ENCODE data around the gene CBX3. TPM values are rescaled to one million over a fixed set of nuclear protein-coding genes. Genes with fewer than 3 reads are reported as not detected.

CBX3 gene
- total RNA-seq, 2 experiments from 2014 or later, result 252 to 364 TPM

DNA sequence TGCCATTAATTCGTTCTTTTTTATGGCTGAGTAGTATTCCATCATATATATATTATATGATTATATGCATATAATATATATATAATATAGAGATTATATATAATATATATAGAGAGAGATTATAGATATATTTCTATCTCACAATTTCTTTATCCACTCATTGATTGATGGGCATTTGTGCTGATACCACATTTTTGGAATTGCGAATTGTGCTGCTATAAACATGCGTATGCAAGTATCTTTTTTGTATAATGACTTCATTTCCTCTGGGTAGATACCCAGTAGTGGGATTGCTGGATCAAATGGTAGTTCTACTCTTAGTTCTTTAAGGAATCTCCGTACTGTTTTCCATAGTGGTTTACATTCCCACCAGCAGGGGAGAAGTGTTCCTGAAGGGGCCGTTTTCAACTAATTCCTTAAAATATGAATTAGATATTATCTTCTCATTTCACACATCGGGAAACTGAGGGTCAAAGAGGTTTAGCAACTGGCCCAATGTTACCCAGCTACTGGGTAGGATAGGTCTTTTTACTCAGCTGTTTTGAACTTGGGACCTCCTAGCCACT is 33.0 kb upstream of the CBX3 start:
- H3K4me2 ChIP-seq (ENCODE audit: low read length), result no peak overlapping the region
- no peak overlapping the region for H3K27ac ChIP-seq (ENCODE audit: low read depth, low read length, poor library complexity, severe bottlenecking)
- ChIA-PET CTCF (ENCODE audit: unreplicated experiment) (no interaction called here), POLR2A (no interaction called here)
- no peak overlapping the region for H2AFZ ChIP-seq (ENCODE audit: low read length)
- BruUV-seq (replicated peaks), result no TSS peak
- H3K9me3 ChIP-seq (ENCODE audit: low read length), result no peaks in the 10 kb centered on the region
- peaks cover 9% of the 10 kb centered on the region; the same call in 1 of the 2 replicates for H3K79me2 ChIP-seq (ENCODE audit: insufficient read depth, low read depth, low read length)
- H3K4me3 ChIP-seq (ENCODE audit: low read depth, low read length, poor library complexity, severe bottlenecking), result no peak overlapping the region
- no peaks in the 10 kb centered on the region for H3K9me2 ChIP-seq (ENCODE audit: insufficient read depth, low read length)
- H3K36me3 ChIP-seq (ENCODE audit: insufficient read depth, low read length), result peaks cover 25% of the 10 kb centered on the region
- DNase-seq (ENCODE audit: low spot score), result no peak
- intact Hi-C loops (cut with micrococcal nuclease; ENCODE audit: unreplicated experiment), result no loop called here
- TF ChIP-seq CTCF (conservative IDR thresholded peaks at IDR 0.05; ENCODE audit: low read length), result no peak
- TF ChIP-seq EZH2phosphoT487 (IDR thresholded peaks at IDR 0.05; ENCODE audit: borderline replicate concordance, low read depth, low read length), result no peak
- no peaks in the 10 kb centered on the region for H4K20me1 ChIP-seq (ENCODE audit: insufficient read depth, low read length)
- peaks cover 13% of the 10 kb centered on the region for H3K4me1 ChIP-seq (ENCODE audit: insufficient read depth, low read length, poor library complexity, severe bottlenecking)

DNA sequence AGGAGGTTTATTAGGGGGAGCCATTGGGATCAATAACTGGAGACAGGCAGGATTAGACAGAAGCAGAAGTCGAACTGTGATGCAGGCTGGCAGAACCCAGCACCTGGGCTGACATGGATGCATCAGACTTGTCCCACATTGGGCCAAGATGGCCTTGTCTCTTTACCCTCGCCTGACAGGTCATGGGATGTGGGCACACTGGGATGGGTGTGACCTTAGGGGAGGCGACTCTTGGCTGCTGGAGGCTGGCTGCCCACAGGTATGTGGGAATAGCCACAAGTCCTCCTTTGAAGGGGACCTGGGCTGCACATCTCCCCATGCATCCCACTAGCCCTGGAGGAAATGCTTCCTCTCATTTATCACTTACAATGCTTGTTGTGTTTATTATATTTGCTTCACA is 32.3 kb upstream of the CBX3 start:
- no TSS peak for BruUV-seq (replicated peaks)
- Histone ChIP-seq H3K27ac (ENCODE audit: low read depth, low read length, poor library complexity, severe bottlenecking) (no peak overlapping the region), H3K9me3 (ENCODE audit: low read length) (no peaks in the 10 kb centered on the region), H3K4me1 (ENCODE audit: insufficient read depth, low read length, poor library complexity, severe bottlenecking) (peaks cover 13% of the 10 kb centered on the region), H3K4me2 (ENCODE audit: low read length) (no peak overlapping the region), H3K79me2 (ENCODE audit: insufficient read depth, low read depth, low read length) (peaks cover 9% of the 10 kb centered on the region; the same call in 1 of the 2 replicates), H3K36me3 (ENCODE audit: insufficient read depth, low read length) (peaks cover 25% of the 10 kb centered on the region), H3K9me2 (ENCODE audit: insufficient read depth, low read length) (no peaks in the 10 kb centered on the region), H3K4me3 (ENCODE audit: low read depth, low read length, poor library complexity, severe bottlenecking) (no peak overlapping the region), H2AFZ (ENCODE audit: low read length) (no peak overlapping the region), H4K20me1 (ENCODE audit: insufficient read depth, low read length) (no peaks in the 10 kb centered on the region)
- CTCF ChIA-PET (ENCODE audit: unreplicated experiment), result no interaction called here
- DNase-seq (ENCODE audit: low spot score), result no peak
- intact Hi-C loops (cut with micrococcal nuclease; ENCODE audit: unreplicated experiment), result no loop called here
- TF ChIP-seq CTCF (conservative IDR thresholded peaks at IDR 0.05; ENCODE audit: low read length) (no peak), EZH2phosphoT487 (IDR thresholded peaks at IDR 0.05; ENCODE audit: borderline replicate concordance, low read depth, low read length) (no peak)
- POLR2A ChIA-PET, result interaction anchor here (1.3 kb wide), 1 partner anchor 8 kb away, joined by 5 read pairs; no protein-coding TSS in a partner anchor

- no peak for TF ChIP-seq CTCF (conservative IDR thresholded peaks at IDR 0.05; ENCODE audit: low read length)
- no peak for TF ChIP-seq EZH2phosphoT487 (IDR thresholded peaks at IDR 0.05; ENCODE audit: borderline replicate concordance, low read depth, low read length)
- CTCF ChIA-PET (ENCODE audit: unreplicated experiment), result no interaction called here
Measured at GRCh38 chr7:26170663-26171062, 30.9 kb upstream of the CBX3 start.

More at GRCh38 chr7:26170663-26171062, 30.9 kb upstream of the CBX3 start:
- intact Hi-C loops (cut with micrococcal nuclease; ENCODE audit: unreplicated experiment), result no loop called here
- no TSS peak for BruUV-seq (replicated peaks)
- H3K27ac ChIP-seq (ENCODE audit: low read depth, low read length, poor library complexity, severe bottlenecking), result no peak overlapping the region
- H3K4me2 ChIP-seq (ENCODE audit: low read length), result no peak overlapping the region
- POLR2A ChIA-PET, result interaction anchor here (1.3 to 1.4 kb wide), 2 partner anchors 10 to 29 kb away, joined by 3 to 5 read pairs; no protein-coding TSS in a partner anchor
- no peak overlapping the region for H2AFZ ChIP-seq (ENCODE audit: low read length)
- H3K9me2 ChIP-seq (ENCODE audit: insufficient read depth, low read length), result no peaks in the 10 kb centered on the region
- DNase-seq (ENCODE audit: low spot score), result no peak
- no peaks in the 10 kb centered on the region for H3K9me3 ChIP-seq (ENCODE audit: low read length)
- H3K4me1 ChIP-seq (ENCODE audit: insufficient read depth, low read length, poor library complexity, severe bottlenecking), result peaks cover 13% of the 10 kb centered on the region
- peaks cover 25% of the 10 kb centered on the region for H3K36me3 ChIP-seq (ENCODE audit: insufficient read depth, low read length)
- peaks cover 9% of the 10 kb centered on the region; the same call in 1 of the 2 replicates for H3K79me2 ChIP-seq (ENCODE audit: insufficient read depth, low read depth, low read length)
- no peak overlapping the region for H3K4me3 ChIP-seq (ENCODE audit: low read depth, low read length, poor library complexity, severe bottlenecking)
- no peaks in the 10 kb centered on the region for H4K20me1 ChIP-seq (ENCODE audit: insufficient read depth, low read length)
